ENCODE measurements around the gene RASA3. TPM values are rescaled to one million over a fixed set of nuclear protein-coding genes. Genes with fewer than 3 reads are reported as not detected.
A peak's percentile ranks its signal among the peaks of the same experiment; 100 is the strongest.

Gene RASA3
- total and polyA plus RNA-seq, 2 of the 4 experiments (the other 2 are of a cell fraction) = 21.0 to 31.4 TPM

DNA sequence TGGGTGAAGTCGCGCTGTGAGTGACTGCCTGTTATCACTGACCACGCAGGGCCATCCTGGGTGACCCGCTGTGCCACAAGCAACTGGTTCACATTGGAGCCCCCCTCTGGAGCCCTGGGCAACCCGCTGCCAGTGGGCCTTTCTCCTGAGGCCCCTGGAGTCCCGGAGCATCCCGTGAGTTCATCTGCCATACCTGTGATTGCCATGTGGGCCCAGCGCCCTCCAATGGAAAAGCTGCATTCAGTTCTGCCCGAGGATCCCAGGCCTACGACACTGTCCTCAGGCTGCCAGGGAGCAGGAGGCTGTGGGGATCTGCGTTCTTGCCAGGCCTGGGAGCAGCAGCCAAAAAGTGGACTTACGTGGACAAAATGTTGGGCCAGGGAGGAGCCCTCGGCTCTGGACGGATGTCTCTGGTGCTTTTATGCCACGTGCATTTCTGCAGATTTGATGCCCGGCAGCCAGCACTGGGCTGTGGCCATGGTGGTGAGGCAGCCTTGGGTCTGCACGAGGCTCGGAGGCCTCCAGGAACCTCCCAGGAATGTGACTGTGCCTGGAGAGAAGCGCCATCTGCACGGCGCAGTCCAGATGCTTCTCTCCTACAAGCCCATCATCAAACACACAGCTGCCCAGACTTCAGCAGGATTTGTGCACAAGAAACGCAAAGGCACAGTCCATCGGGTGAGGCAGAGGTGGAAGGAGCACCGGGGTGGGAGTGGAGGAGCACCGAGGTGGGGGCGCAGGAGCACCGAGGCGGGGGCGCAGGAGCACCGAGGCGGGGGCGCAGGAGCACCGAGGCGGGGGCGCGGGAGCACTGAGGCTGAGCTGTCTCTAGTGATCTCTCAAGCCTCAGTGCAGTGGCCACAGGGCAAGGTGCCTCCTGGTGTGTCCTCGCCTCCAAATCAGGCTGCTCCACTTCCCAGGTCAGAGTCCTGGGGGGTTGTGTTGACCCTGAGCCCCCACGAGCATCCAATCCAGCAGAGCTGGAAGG lies 202.5 kb downstream of the RASA3 start:
- intact Hi-C loops (cut with micrococcal nuclease) = no loop called here

More for the DNA sequence above, 202.5 kb downstream of the RASA3 start:
- Histone ChIP-seq H3K4me1 (ENCODE audit: control insufficient read depth, insufficient read depth, low read length) (peaks cover 29% of the 10 kb centered on the region), H2AK5ac (ENCODE audit: low read depth, low read length) (peak overlapping the region; percentile 100), H3K14ac (replicated peaks; ENCODE audit: low read depth, low read length) (peak overlapping the region; percentile 98), H4K5ac (ENCODE audit: low read depth, low read length) (peak overlapping the region; percentile 28; the same call in 1 of the 2 replicates), H2AK9ac (replicated peaks; ENCODE audit: low read depth, low read length, poor library complexity) (peak overlapping the region; percentile 86), H3K4me3 (ENCODE audit: insufficient read depth, low read depth, low read length) (no peak overlapping the region), H3K79me1 (ENCODE audit: low read depth in 1 of 2, low read length in 2 of 2) (peaks cover 0 to 59% of the 10 kb centered on the region in 2 experiments; a peak in 2 of 4 replicates), H4K20me1 (ENCODE audit: insufficient read depth, low read length) (0 out of 2 replicates have a peak, but pooled peaks cover 4% of the 10 kb centered on the region), H3K56ac (ENCODE audit: extremely low read depth, insufficient read depth, low read length) (no peak overlapping the region), H3K27ac (ENCODE audit: insufficient read depth, low read length) (peak overlapping the region; percentile 71), H3K18ac (ENCODE audit: low read depth, low read length) (peak overlapping the region; percentile 62), H3K36me3 (ENCODE audit: control insufficient read depth, insufficient read depth, low read length) (no peaks in the 10 kb centered on the region), H2AFZ (replicated peaks; ENCODE audit: low read length, poor library complexity) (peak overlapping the region; percentile 24), H3K9ac (ENCODE audit: low read depth, low read length) (no peak overlapping the region), H4K91ac (ENCODE audit: insufficient read depth, low read depth, low read length) (peak overlapping the region; percentile 99), H3K23ac (ENCODE audit: low read depth, low read length) (peak overlapping the region; percentile 97), H2BK20ac (ENCODE audit: low read depth, low read length) (peak overlapping the region; percentile 99), H2BK15ac (ENCODE audit: low read depth, low read length) (peak overlapping the region; percentile 96; the same call in 2 of the 3 replicates), H4K8ac (ENCODE audit: low read depth in 2 of 2, low read length in 2 of 2) (peak overlapping the region; percentile 91 to 99), H3K4ac (ENCODE audit: low read depth, low read length) (peak overlapping the region; percentile 99), H3K9me3 (ENCODE audit: control insufficient read depth, insufficient read depth, low read length) (no peaks in the 10 kb centered on the region), H2BK5ac (ENCODE audit: low read depth, low read length, poor library complexity, severe bottlenecking) (peak overlapping the region; percentile 89), H2BK120ac (ENCODE audit: low read depth, low read length) (peak overlapping the region; percentile 99), H3K9me1 (ENCODE audit: insufficient read depth, low read length) (peaks cover 28% of the 10 kb centered on the region), H3K27me3 (ENCODE audit: control insufficient read depth, insufficient read depth, low read length) (no peaks in the 10 kb centered on the region), H3K4me2 (ENCODE audit: low read depth, low read length) (no peak overlapping the region)
- POLR2A ChIA-PET (ENCODE audit: unreplicated experiment) = no interaction called here
- no TSS peak for BruUV-seq (replicated peaks)
- dilution Hi-C loops (cut with HindIII; ENCODE audit: low sequenced_read_pairs, unreplicated experiment) (no loop called here), in situ Hi-C loops (cut with MboI; ENCODE audit: low sequenced_read_pairs) (no loop called here)
- 92% methylated on average over 18 of the region's 38 CpGs; no CpG with 5 or more reads in 1 of the 2 experiments for WGBS, 2 experiments (ENCODE audit: extremely low coverage in 2 of 2, insufficient read length in 1 of 2)
- DNase-seq (no peak), ATAC-seq (ENCODE audit: low read depth) (no peak)
- TF ChIP-seq MAFK (IDR thresholded peaks at IDR 0.05; ENCODE audit: low read depth, low read length) = no peak
- CTCF ChIA-PET = no interaction called here

Measured in IMR-90 (cell line).